Activated CD4-positive, alpha-beta T cell treated with anti-CD3 and anti-CD28 coated beads, Interleukin-2, amount 10 ng/mL, durations not matched to agents 24 days and 14 days (primary cell): ENCODE measurements around the gene POLR1E. TPM values are rescaled to one million over a fixed set of nuclear protein-coding genes. Genes with fewer than 3 reads are reported as not detected.

Experiments used
- DNase-seq: peaks from one replicate; pipeline ENCODE4 v3.0.0; 2022
- H3K27ac Mint-ChIP-seq: one replicate; pipeline ENCODE4 v1.8.0; 2022; ENCODE audit warnings: mild to moderate bottlenecking, mixed read lengths
- H3K27me3 Mint-ChIP-seq: one replicate; pipeline ENCODE4 v1.8.0; 2022; ENCODE audit warnings: mixed read lengths
- H3K36me3 Mint-ChIP-seq: one replicate; pipeline ENCODE4 v1.8.0; 2022; ENCODE audit warnings: low read depth, mild to moderate bottlenecking, mixed read lengths
- H3K4me1 Mint-ChIP-seq: one replicate; pipeline ENCODE4 v1.8.0; 2021; ENCODE audit warnings: mixed read lengths
- H3K4me3 Mint-ChIP-seq: one replicate; pipeline ENCODE4 v1.8.0; 2022; ENCODE audit warnings: mild to moderate bottlenecking, moderate library complexity, mixed read lengths
- H3K9me3 Mint-ChIP-seq: one replicate; pipeline ENCODE4 v1.8.0; 2021; ENCODE audit warnings: mixed read lengths
- intact Hi-C: fragments of 100-400 bp; cut with micrococcal nuclease; formaldehyde crosslinking; loops from one replicate; pipeline ENCODE4 v1.15.1; 2023
- total RNA-seq: library from RNA; stranded (reverse); gene quantifications from 2 replicates; pipeline ENCODE4 v1.2.3, GENCODE V29; 2022

The POLR1E gene
- total RNA-seq, 1 donor from 2014 or later = 60.0 TPM

- intact Hi-C loops = no loop called here
- Mint-ChIP-seq H3K27me3 (no peaks in the 10 kb centered on the region), H3K4me1 (no peaks in the 10 kb centered on the region), H3K4me3 (no peak overlapping the region), H3K9me3 (no peaks in the 10 kb centered on the region), H3K27ac (no peak overlapping the region), H3K36me3 (no peaks in the 10 kb centered on the region)
- no peak for DNase-seq
Measured at GRCh38 chr9:37542488-37542887, 56.7 kb downstream of the POLR1E start.

GRCh38 chr9:37542895-37543294 lies 57.1 kb downstream of the POLR1E start:
- H3K27ac Mint-ChIP-seq = no peak overlapping the region
- H3K4me1 Mint-ChIP-seq = no peaks in the 10 kb centered on the region

GRCh38 chr9:37543468-37543867 lies 57.7 kb downstream of the POLR1E start:
- H3K4me3 Mint-ChIP-seq = no peak overlapping the region
- H3K27ac Mint-ChIP-seq = no peak overlapping the region
- H3K27me3 Mint-ChIP-seq = no peaks in the 10 kb centered on the region

More at GRCh38 chr9:37542895-37543294, 57.1 kb downstream of the POLR1E start:
- DNase-seq = no peak
- intact Hi-C loops = no loop called here
- H3K9me3 Mint-ChIP-seq = no peaks in the 10 kb centered on the region
- H3K36me3 Mint-ChIP-seq = no peaks in the 10 kb centered on the region
- no peaks in the 10 kb centered on the region for H3K27me3 Mint-ChIP-seq
- H3K4me3 Mint-ChIP-seq = no peak overlapping the region

GRCh38 chr9:37547328-37547878 lies 61.7 kb downstream of the POLR1E start:
- Mint-ChIP-seq H3K9me3 (no peaks in the 10 kb centered on the region), H3K27ac (no peak overlapping the region), H3K36me3 (no peaks in the 10 kb centered on the region), H3K27me3 (no peaks in the 10 kb centered on the region), H3K4me3 (no peak overlapping the region), H3K4me1 (no peaks in the 10 kb centered on the region)
- intact Hi-C loops = no loop called here
- DNase-seq = no peak

More at GRCh38 chr9:37543468-37543867, 57.7 kb downstream of the POLR1E start:
- no peaks in the 10 kb centered on the region for H3K4me1 Mint-ChIP-seq
- intact Hi-C loops = no loop called here
- no peak for DNase-seq
- no peaks in the 10 kb centered on the region for H3K9me3 Mint-ChIP-seq
- no peaks in the 10 kb centered on the region for H3K36me3 Mint-ChIP-seq

GRCh38 chr9:37549527-37549926 lies 63.8 kb downstream of the POLR1E start:
- Mint-ChIP-seq H3K9me3 (no peaks in the 10 kb centered on the region), H3K27me3 (no peaks in the 10 kb centered on the region), H3K27ac (no peak overlapping the region), H3K4me3 (no peak overlapping the region), H3K4me1 (no peaks in the 10 kb centered on the region), H3K36me3 (no peaks in the 10 kb centered on the region)
- intact Hi-C loops = no loop called here
- no peak for DNase-seq

GRCh38 chr9:37550781-37551180 lies 65.0 kb downstream of the POLR1E start:
- no peaks in the 10 kb centered on the region for H3K4me1 Mint-ChIP-seq
- no peaks in the 10 kb centered on the region for H3K9me3 Mint-ChIP-seq
- intact Hi-C loops = no loop called here

GRCh38 chr9:37551468-37551867 lies 65.7 kb downstream of the POLR1E start:
- no peaks in the 10 kb centered on the region for H3K9me3 Mint-ChIP-seq
- no peaks in the 10 kb centered on the region for H3K36me3 Mint-ChIP-seq
- no peaks in the 10 kb centered on the region for H3K4me1 Mint-ChIP-seq
- H3K27ac Mint-ChIP-seq = no peak overlapping the region
- intact Hi-C loops = no loop called here
- no peak overlapping the region for H3K4me3 Mint-ChIP-seq
- no peaks in the 10 kb centered on the region for H3K27me3 Mint-ChIP-seq
- DNase-seq = no peak

More at GRCh38 chr9:37550781-37551180, 65.0 kb downstream of the POLR1E start:
- Mint-ChIP-seq H3K27me3 (no peaks in the 10 kb centered on the region), H3K4me3 (no peak overlapping the region), H3K36me3 (no peaks in the 10 kb centered on the region), H3K27ac (no peak overlapping the region)
- no peak for DNase-seq

GRCh38 chr9:37551888-37552287 lies 66.1 kb downstream of the POLR1E start:
- Mint-ChIP-seq H3K27ac (no peak overlapping the region), H3K36me3 (no peaks in the 10 kb centered on the region), H3K4me3 (no peak overlapping the region), H3K27me3 (no peaks in the 10 kb centered on the region), H3K9me3 (no peaks in the 10 kb centered on the region), H3K4me1 (no peaks in the 10 kb centered on the region)
- DNase-seq = no peak
- intact Hi-C loops = no loop called here

Other genes with a start within 250 kb of the POLR1E start
- gene GRHPR, start 63.3 kb upstream of the POLR1E start, total RNA-seq = 72.5 and 76.5 TPM in 2 replicates
- 9.2 and 9.5 TPM in 2 replicates for gene ZBTB5, start 20.5 kb upstream of the POLR1E start, total RNA-seq
- gene FBXO10, start 90.4 kb downstream of the POLR1E start, total RNA-seq = 1.9 and 2.7 TPM in 2 replicates
- gene TOMM5, start 106.6 kb downstream of the POLR1E start, total RNA-seq = 186 and 193 TPM in 2 replicates
- gene FRMPD1, start 165.0 kb downstream of the POLR1E start, total RNA-seq = not detected in 2 replicates